T-cell (primary cell): ENCODE data around the gene PDF. TPM values are rescaled to one million over a fixed set of nuclear protein-coding genes. Genes with fewer than 3 reads are reported as not detected.

Experiments used
- ATAC-seq, 4 experiments: fragments of 200-7000 bp in 3 of 4; fragments of 150-1000 bp in 1 of 4; cut with Tn5 transposase; replicated peaks in 1 of 4; 1 replicate in 3 of 4; 2 replicates in 1 of 4; pipeline ENCODE4 v1.10.0; 2021; ENCODE audit warnings: moderate library complexity in 3 of 4, mild to moderate bottlenecking in 2 of 4, moderate number of reproducible peaks in 1 of 4
- CTCF ChIA-PET, 2 donors: fragments of 300-600 bp; sonication (Branson Sonifier 250); formaldehyde crosslinking; loops; one replicate each; lab custom pipeline; 2022; ENCODE audit warnings: antibody characterized with exemption in 2 of 2; lab: Charles Lee
- POLR2A ChIA-PET, 2 donors: fragments of 300-600 bp; sonication (Branson Sonifier 250); formaldehyde crosslinking; loops; one replicate each; lab custom pipeline; 2022; ENCODE audit warnings: antibody characterized with exemption in 2 of 2; lab: Charles Lee
- DNase-seq, 35 experiments: peaks; one replicate each; pipeline versions ENCODE4 v3.0.0 to v3.0.0-alpha.2; 2013 to 2023
- H3K27ac ChIP-seq: one replicate; pipeline ENCODE4 v1.5.1; 2013; ENCODE audit warnings: low read length
- H3K27me3 ChIP-seq, 2 experiments: replicated peaks in 1 of 2; 1 replicate in 1 of 2; 2 replicates in 1 of 2; pipeline versions ENCODE4 v1.6.1 to v1.7.0; 2013; ENCODE audit warnings: low read length in 1 of 2, mixed read lengths in 1 of 2; ENCODE audit not compliant: control insufficient read depth in 2 of 2, insufficient read depth in 2 of 2; ENCODE audit errors: extremely low read depth in 1 of 2
- H3K36me3 ChIP-seq, 2 donors: 1 replicate in 1 of 2; 2 replicates in 1 of 2; pipeline versions ENCODE4 v1.6.1 to v1.7.0; 2013; ENCODE audit warnings: low read length in 1 of 2; ENCODE audit not compliant: control insufficient read depth in 2 of 2, insufficient read depth in 1 of 2; ENCODE audit errors: extremely low read depth in 1 of 2
- H3K4me1 ChIP-seq, 2 experiments: 1 replicate in 1 of 2; 2 replicates in 1 of 2; pipeline versions ENCODE4 v1.6.1 to v1.7.0; 2013; ENCODE audit warnings: low read length in 2 of 2, mixed read lengths in 1 of 2; ENCODE audit not compliant: insufficient read depth in 2 of 2, control insufficient read depth in 1 of 2; ENCODE audit errors: extremely low read depth in 1 of 2
- H3K4me3 ChIP-seq, 2 donors: 1 replicate in 1 of 2; 2 replicates in 1 of 2; pipeline versions ENCODE4 v1.5.1 to v1.7.0; 2013; ENCODE audit warnings: mild to moderate bottlenecking in 2 of 2, low read length in 1 of 2, moderate library complexity in 1 of 2; ENCODE audit not compliant: control insufficient read depth in 1 of 2; ENCODE audit errors: extremely low read depth in 1 of 2
- H3K9me3 ChIP-seq: 2 replicates; pipeline ENCODE4 v1.7.0; 2013
- H3K27ac Mint-ChIP-seq, 2 donors: one replicate each; pipeline ENCODE4 v1.8.0; 2020 to 2021; ENCODE audit warnings: mild to moderate bottlenecking in 2 of 2, mixed read lengths in 2 of 2
- H3K27me3 Mint-ChIP-seq, 2 donors: one replicate each; pipeline ENCODE4 v1.8.0; 2021 to 2022; ENCODE audit warnings: mixed read lengths in 2 of 2
- H3K36me3 Mint-ChIP-seq: one replicate; pipeline ENCODE4 v1.8.0; 2021; ENCODE audit warnings: mixed read lengths
- H3K4me1 Mint-ChIP-seq, 3 donors: one replicate each; pipeline ENCODE4 v1.8.0; 2020 to 2022; ENCODE audit warnings: mixed read lengths in 3 of 3, mild to moderate bottlenecking in 1 of 3
- H3K4me3 Mint-ChIP-seq, 3 donors: one replicate each; pipeline ENCODE4 v1.8.0; 2020 to 2022; ENCODE audit warnings: mild to moderate bottlenecking in 3 of 3, mixed read lengths in 3 of 3, moderate library complexity in 3 of 3
- H3K9me3 Mint-ChIP-seq, 3 donors: one replicate each; pipeline ENCODE4 v1.8.0; 2020 to 2022; ENCODE audit warnings: mixed read lengths in 3 of 3
- WGBS: methylation state at CpG from one replicate; pipeline ENCODE4 v1.1.5; 2013; ENCODE audit warnings: missing lambda C conversion rate; ENCODE audit not compliant: insufficient coverage; 5-methylcytosine and 5-hydroxymethylcytosine counted together
- total RNA-seq, 35 experiments: library from RNA in 6 of 35; stranded (reverse) in 6 of 35; fragments of 120-200 nt in 1 of 35; gene quantifications; one replicate each; pipeline versions ENCODE4 v1.2.1 to v1.2.4 and lab custom pipeline; 2013 to 2026

Gene PDF, protein sequence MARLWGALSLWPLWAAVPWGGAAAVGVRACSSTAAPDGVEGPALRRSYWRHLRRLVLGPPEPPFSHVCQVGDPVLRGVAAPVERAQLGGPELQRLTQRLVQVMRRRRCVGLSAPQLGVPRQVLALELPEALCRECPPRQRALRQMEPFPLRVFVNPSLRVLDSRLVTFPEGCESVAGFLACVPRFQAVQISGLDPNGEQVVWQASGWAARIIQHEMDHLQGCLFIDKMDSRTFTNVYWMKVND
- total RNA-seq (10 to 100 TPM in 3 of 5 donors, 1 to 10 TPM in 2; 5.3 to 20.5 (median 16.1) TPM), total RNA-seq (lab: John Stamatoyannopoulos, UW) (0.82 to 11.1 (median 2.1) reads per million in 29 experiments)
- 8.1 TPM for total RNA-seq (2013)

DNA sequence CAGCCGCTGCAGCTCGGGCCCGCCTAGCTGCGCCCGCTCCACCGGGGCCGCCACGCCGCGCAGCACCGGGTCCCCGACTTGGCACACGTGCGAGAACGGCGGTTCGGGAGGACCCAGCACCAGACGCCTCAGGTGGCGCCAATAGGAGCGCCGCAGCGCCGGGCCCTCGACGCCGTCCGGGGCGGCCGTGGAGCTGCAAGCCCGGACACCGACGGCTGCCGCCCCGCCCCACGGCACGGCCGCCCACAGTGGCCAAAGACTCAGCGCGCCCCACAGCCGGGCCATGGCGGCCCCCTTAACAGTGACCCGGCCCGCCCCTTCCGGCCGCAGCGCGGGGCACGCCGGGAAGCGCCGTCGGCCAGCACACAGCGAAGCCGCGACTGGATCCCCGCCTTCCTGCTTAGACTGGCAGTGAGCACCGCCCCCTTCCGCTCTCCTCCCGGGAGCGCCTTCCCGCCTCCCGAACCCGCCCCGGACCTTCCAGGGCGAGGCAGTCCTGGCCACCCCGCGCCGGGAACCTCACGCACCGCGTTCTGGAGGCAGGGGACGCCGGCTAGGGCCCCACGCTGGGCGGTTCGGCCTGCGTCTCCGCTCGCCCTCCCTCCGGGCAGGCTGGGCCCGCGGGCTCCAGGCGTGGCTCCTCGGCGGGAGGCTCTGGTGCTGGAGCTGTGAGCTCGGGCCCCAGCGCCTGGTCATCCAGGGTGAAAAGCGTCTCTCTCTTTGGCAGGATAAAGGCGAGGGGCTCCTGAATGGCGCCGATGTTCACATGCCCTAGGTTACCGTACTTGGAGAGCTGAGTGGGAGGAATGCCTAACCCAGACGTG is at the start of gene PDF:
Gene PDF (minus strand): TSS at position 303 of the 824 bp plus-strand sequence. CDS start 18 bp downstream, at position 285.
- peaks cover 7 to 47% of the 10 kb centered on the region in 2 donors for H3K36me3 ChIP-seq
- H3K4me3 ChIP-seq, result peak within 1 kb of the TSS; percentile 50 to 78
- DNase-seq (peak; percentile 44 to 88 (median 66)), ATAC-seq (peak; percentile 93 to 95 (median 95))
- peaks cover 18 to 53% of the 10 kb centered on the region in 2 experiments for H3K4me1 ChIP-seq
- POLR2A ChIA-PET, result no interaction called here
- Mint-ChIP-seq H3K4me1 (peaks cover 38 to 58% (median 54%) of the 10 kb centered on the region in 3 donors), H3K27ac (peak within 1 kb of the TSS; percentile 66 to 74), H3K4me3 (peak within 1 kb of the TSS; percentile 72 to 80 (median 76)), H3K36me3 (peaks cover 20% of the 10 kb centered on the region), H3K9me3 (no peaks in the 10 kb centered on the region), H3K27me3 (no peaks in the 10 kb centered on the region)
- H3K9me3 ChIP-seq, result no peaks in the 10 kb centered on the region
- CTCF ChIA-PET, result interaction anchor here in 1 of 2 donors (0.7 kb wide), 1 partner anchor 11 kb away, joined by 4 read pairs; no protein-coding TSS in a partner anchor
- under 1% methylated on average over 88 of the region's 93 CpGs for WGBS
- H3K27me3 ChIP-seq, result no peaks in the 10 kb centered on the region
- peak within 1 kb of the TSS; percentile 8 for H3K27ac ChIP-seq

DNA sequence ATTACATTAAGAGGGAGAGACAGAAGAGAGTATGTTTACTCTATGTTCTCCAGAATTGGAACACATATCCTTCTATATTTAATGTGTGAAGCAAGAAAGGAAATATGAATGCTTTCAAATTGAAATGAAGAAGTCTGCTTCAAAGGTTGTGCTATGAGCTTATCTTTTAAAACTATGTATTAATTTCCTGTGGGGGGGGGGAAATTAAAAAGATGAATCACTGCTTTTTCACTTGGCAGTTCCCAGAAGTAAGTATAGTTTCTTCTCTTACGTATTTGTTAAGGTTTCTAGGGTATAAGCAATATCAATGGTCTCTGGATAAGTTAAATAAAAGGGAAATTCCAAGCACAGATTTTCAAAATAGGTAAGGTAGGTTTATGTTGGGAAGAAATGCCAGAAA is 48.4 kb upstream of the PDF start:
- ChIA-PET CTCF (interaction anchor here in 1 of 2 donors (0.6 kb wide), 2 partner anchors 8 to 1336 kb away, joined by 4 to 5 read pairs; no protein-coding TSS in a partner anchor), POLR2A (interaction anchor here (0.6 kb wide), 6 partner anchors 22 to 1003 kb away, joined by 3 to 12 read pairs (median 6); no protein-coding TSS in a partner anchor)
- no CpG with 5 or more reads among the region's 1 CpG for WGBS
- ATAC-seq, result no peak
- peak overlapping the region; percentile 5 to 76 for H3K27ac Mint-ChIP-seq
- H3K27me3 Mint-ChIP-seq, result no peaks in the 10 kb centered on the region
- no peak for DNase-seq
- no peak overlapping the region for H3K4me3 Mint-ChIP-seq
- H3K36me3 Mint-ChIP-seq, result peaks cover 37% of the 10 kb centered on the region
- Histone ChIP-seq H3K4me1 (no peaks in the 10 kb centered on the region), H3K36me3 (peaks cover 7 to 57% of the 10 kb centered on the region in 2 donors), H3K9me3 (no peaks in the 10 kb centered on the region), H3K27ac (no peak overlapping the region), H3K4me3 (no peak overlapping the region), H3K27me3 (no peaks in the 10 kb centered on the region)
- no peaks in the 10 kb centered on the region for H3K9me3 Mint-ChIP-seq
- peaks cover 23 to 43% (median 38%) of the 10 kb centered on the region in 3 donors for H3K4me1 Mint-ChIP-seq

- ATAC-seq (no peak), DNase-seq (no peak)
- ChIA-PET POLR2A (interaction anchor here in 1 of 2 donors (0.6 kb wide), 2 partner anchors 44 to 177 kb away, joined by 6 to 8 read pairs; no protein-coding TSS in a partner anchor), CTCF (no interaction called here)
- H3K36me3 ChIP-seq, result peaks cover 7 to 52% of the 10 kb centered on the region in 2 donors
- no peaks in the 10 kb centered on the region for H3K27me3 Mint-ChIP-seq
- peaks cover 39% of the 10 kb centered on the region for H3K36me3 Mint-ChIP-seq
- peak overlapping the region in 1 of 2 donors; percentile 45 for H3K27ac Mint-ChIP-seq
- no peak overlapping the region for H3K4me3 ChIP-seq
- H3K4me1 ChIP-seq, result no peaks in the 10 kb centered on the region
- H3K4me3 Mint-ChIP-seq, result no peak overlapping the region
- H3K9me3 ChIP-seq, result no peaks in the 10 kb centered on the region
- WGBS, result no CpG with 5 or more reads among the region's 1 CpG
- H3K4me1 Mint-ChIP-seq, result peaks cover 16 to 40% (median 36%) of the 10 kb centered on the region in 3 donors
- H3K27ac ChIP-seq, result no peak overlapping the region
- H3K27me3 ChIP-seq, result no peaks in the 10 kb centered on the region
- no peaks in the 10 kb centered on the region for H3K9me3 Mint-ChIP-seq
Observed at GRCh38 chr16:69378036-69378435, 47.6 kb upstream of the PDF start.

GRCh38 chr16:69376393-69377059 is 46.1 kb upstream of the PDF start:
- Histone ChIP-seq H3K36me3 (peaks cover 7 to 44% of the 10 kb centered on the region in 2 donors), H3K4me1 (no peaks in the 10 kb centered on the region), H3K4me3 (no peak overlapping the region), H3K27me3 (no peaks in the 10 kb centered on the region), H3K9me3 (no peaks in the 10 kb centered on the region), H3K27ac (no peak overlapping the region)
- Mint-ChIP-seq H3K36me3 (peaks cover 35% of the 10 kb centered on the region), H3K4me3 (no peak overlapping the region), H3K4me1 (peaks cover 5 to 35% (median 34%) of the 10 kb centered on the region in 3 donors), H3K9me3 (no peaks in the 10 kb centered on the region), H3K27ac (no peak overlapping the region), H3K27me3 (no peaks in the 10 kb centered on the region)
- ATAC-seq (no peak), DNase-seq (no peak)
- ChIA-PET POLR2A (interaction anchor here (0.6 to 0.7 kb wide), 2 partner anchors 12 to 21 kb away, joined by 3 to 8 read pairs; no protein-coding TSS in a partner anchor), CTCF (interaction anchor here in 1 of 2 donors (0.7 kb wide), 1 partner anchor 240 kb away, joined by 3 read pairs; no protein-coding TSS in a partner anchor)
- WGBS, result 100% methylated on average over 2 of the region's 10 CpGs

- POLR2A ChIA-PET, result no interaction called here
- DNase-seq (no peak), ATAC-seq (no peak)
- Mint-ChIP-seq H3K36me3 (peaks cover 38% of the 10 kb centered on the region), H3K27me3 (no peaks in the 10 kb centered on the region), H3K9me3 (no peaks in the 10 kb centered on the region), H3K27ac (no peak overlapping the region), H3K4me1 (peaks cover 9 to 27% (median 15%) of the 10 kb centered on the region in 3 donors), H3K4me3 (no peak overlapping the region)
- Histone ChIP-seq H3K4me3 (no peak overlapping the region), H3K27me3 (no peaks in the 10 kb centered on the region), H3K4me1 (no peaks in the 10 kb centered on the region), H3K27ac (no peak overlapping the region), H3K36me3 (peaks cover 10 to 41% of the 10 kb centered on the region in 2 donors), H3K9me3 (no peaks in the 10 kb centered on the region)
- no CpG with 5 or more reads among the region's 1 CpG for WGBS
- CTCF ChIA-PET, result no interaction called here
Observed at GRCh38 chr16:69373019-69373418, 42.6 kb upstream of the PDF start.
